ENCODE measurements around the gene RINT1. TPM values are rescaled to one million over a fixed set of nuclear protein-coding genes. Genes with fewer than 3 reads are reported as not detected.

The RINT1 gene
- total and polyA plus RNA-seq, 2 of the 13 experiments (the other 11 are each of a cell fraction or from before 2014, with no cell fraction given): 14.7 to 19.3 TPM

DNA sequence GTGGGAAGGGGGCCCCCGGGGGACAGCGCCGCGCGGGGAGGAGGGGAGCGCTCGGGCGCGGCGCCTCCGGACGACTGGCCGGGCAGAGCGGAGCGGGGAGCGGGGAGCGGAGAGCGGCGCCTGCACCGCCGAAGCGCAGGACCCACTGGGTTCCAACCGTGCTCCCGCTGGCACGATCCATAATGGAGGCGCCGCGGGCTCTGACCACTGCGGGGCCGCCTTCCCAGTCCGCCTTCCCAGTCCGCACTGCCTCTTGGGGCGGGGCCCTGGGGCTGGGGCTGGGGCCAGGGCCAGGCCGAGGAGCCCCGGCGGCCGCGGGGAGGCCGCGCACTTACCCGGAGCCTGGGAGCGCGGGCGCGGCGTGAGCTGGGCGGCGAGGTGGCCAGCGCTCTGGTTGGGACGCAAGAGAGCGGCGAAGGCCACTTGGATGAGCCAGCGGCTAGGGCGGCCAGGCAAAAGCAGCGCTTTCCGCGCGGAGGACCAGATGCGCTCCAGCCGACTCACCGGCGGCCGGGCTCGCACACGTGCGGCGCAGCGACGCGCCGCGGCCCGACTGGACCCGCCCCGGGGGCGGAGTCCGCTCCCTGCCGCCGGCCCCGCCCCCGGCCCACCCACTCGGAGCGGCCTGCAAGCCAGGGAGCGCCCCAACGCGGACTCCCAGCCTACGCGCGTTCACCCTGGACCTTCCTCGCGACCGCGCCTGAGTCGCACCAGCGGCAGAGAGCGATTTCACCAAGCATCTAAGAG lies 10.1 kb upstream of the RINT1 start, which contains the start of gene PUS7 (continued):
- TF ChIP-seq, protein P1, sequence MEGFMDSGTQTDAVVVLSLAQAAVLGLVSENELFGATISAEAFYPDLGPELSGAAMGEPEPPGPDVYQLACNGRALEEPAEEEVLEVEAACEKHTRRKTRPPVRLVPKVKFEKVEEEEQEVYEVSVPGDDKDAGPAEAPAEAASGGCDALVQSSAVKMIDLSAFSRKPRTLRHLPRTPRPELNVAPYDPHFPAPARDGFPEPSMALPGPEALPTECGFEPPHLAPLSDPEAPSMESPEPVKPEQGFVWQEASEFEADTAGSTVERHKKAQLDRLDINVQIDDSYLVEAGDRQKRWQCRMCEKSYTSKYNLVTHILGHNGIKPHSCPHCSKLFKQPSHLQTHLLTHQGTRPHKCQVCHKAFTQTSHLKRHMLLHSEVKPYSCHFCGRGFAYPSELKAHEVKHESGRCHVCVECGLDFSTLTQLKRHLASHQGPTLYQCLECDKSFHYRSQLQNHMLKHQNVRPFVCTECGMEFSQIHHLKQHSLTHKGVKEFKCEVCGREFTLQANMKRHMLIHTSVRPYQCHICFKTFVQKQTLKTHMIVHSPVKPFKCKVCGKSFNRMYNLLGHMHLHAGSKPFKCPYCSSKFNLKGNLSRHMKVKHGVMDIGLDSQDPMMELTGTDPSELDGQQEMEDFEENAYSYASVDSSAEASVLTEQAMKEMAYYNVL (CRISPR knock-in tag; IDR thresholded peaks at IDR 0.05; ENCODE audit: borderline replicate concordance): 0 out of 2 replicates have a peak, but pooled peaks have one; percentile 32
- TF ChIP-seq MIXL1 (CRISPR knock-in tag; IDR thresholded peaks at IDR 0.05): no peak
- no peak for TF ChIP-seq ZNF430 (CRISPR knock-in tag; IDR thresholded peaks at IDR 0.05)
- TF ChIP-seq ZNF564 (CRISPR knock-in tag; IDR thresholded peaks at IDR 0.05): peak; percentile 13; the same call in 1 of the 2 replicates
- no peak for TF ChIP-seq ESRRA (CRISPR knock-in tag; IDR thresholded peaks at IDR 0.05; ENCODE audit: low read depth)
- TF ChIP-seq ZNF644 (CRISPR knock-in tag; IDR thresholded peaks at IDR 0.05; ENCODE audit: low read depth): no peak
- TF ChIP-seq ZNF841 (CRISPR knock-in tag; IDR thresholded peaks at IDR 0.05; ENCODE audit: borderline replicate concordance): no peak
- no peak for TF ChIP-seq STAT5B (CRISPR knock-in tag; IDR thresholded peaks at IDR 0.05)
- no peak; the same call in 1 of the 2 replicates for TF ChIP-seq ZFAT (CRISPR knock-in tag; conservative IDR thresholded peaks at IDR 0.05)
- TF ChIP-seq ZNF589 (CRISPR knock-in tag; conservative IDR thresholded peaks at IDR 0.05): no peak
- TF ChIP-seq PHF21A (CRISPR knock-in tag; IDR thresholded peaks at IDR 0.05): 0 out of 2 replicates have a peak, but pooled peaks have one; percentile 47
- TF ChIP-seq HDAC6 (IDR thresholded peaks at IDR 0.05; ENCODE audit: low read depth, low read length): no peak
- TF ChIP-seq ARNTL (CRISPR knock-in tag; IDR thresholded peaks at IDR 0.05): peak; percentile 63
- TF ChIP-seq ZNF331 (CRISPR knock-in tag; IDR thresholded peaks at IDR 0.05): 0 out of 2 replicates have a peak, but pooled peaks have one; percentile 5
- no peak for TF ChIP-seq SMYD3 (CRISPR knock-in tag; IDR thresholded peaks at IDR 0.05)
- TF ChIP-seq MIER3 (CRISPR knock-in tag; IDR thresholded peaks at IDR 0.05; ENCODE audit: borderline replicate concordance): no peak
- TF ChIP-seq KDM6A (CRISPR knock-in tag; IDR thresholded peaks at IDR 0.05; ENCODE audit: low read depth): no peak
- TF ChIP-seq MBD4 (IDR thresholded peaks at IDR 0.05; ENCODE audit: borderline replicate concordance, low read length): no peak
- TF ChIP-seq, protein P2, sequence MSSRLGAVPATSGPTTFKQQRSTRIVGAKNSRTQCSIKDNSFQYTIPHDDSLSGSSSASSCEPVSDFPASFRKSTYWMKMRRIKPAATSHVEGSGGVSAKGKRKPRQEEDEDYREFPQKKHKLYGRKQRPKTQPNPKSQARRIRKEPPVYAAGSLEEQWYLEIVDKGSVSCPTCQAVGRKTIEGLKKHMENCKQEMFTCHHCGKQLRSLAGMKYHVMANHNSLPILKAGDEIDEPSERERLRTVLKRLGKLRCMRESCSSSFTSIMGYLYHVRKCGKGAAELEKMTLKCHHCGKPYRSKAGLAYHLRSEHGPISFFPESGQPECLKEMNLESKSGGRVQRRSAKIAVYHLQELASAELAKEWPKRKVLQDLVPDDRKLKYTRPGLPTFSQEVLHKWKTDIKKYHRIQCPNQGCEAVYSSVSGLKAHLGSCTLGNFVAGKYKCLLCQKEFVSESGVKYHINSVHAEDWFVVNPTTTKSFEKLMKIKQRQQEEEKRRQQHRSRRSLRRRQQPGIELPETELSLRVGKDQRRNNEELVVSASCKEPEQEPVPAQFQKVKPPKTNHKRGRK (CRISPR knock-in tag; IDR thresholded peaks at IDR 0.05): no peak
- TF ChIP-seq, protein P3, sequence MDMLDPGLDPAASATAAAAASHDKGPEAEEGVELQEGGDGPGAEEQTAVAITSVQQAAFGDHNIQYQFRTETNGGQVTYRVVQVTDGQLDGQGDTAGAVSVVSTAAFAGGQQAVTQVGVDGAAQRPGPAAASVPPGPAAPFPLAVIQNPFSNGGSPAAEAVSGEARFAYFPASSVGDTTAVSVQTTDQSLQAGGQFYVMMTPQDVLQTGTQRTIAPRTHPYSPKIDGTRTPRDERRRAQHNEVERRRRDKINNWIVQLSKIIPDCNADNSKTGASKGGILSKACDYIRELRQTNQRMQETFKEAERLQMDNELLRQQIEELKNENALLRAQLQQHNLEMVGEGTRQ (IDR thresholded peaks at IDR 0.05; ENCODE audit: low read depth, low read length): no peak
- TF ChIP-seq, protein P3 (CRISPR knock-in tag; IDR thresholded peaks at IDR 0.05; ENCODE audit: borderline replicate concordance): no peak
- no peak for TF ChIP-seq XRCC5 (optimal IDR thresholded peaks at IDR 0.05; ENCODE audit: low read length)
- TF ChIP-seq, protein P4, sequence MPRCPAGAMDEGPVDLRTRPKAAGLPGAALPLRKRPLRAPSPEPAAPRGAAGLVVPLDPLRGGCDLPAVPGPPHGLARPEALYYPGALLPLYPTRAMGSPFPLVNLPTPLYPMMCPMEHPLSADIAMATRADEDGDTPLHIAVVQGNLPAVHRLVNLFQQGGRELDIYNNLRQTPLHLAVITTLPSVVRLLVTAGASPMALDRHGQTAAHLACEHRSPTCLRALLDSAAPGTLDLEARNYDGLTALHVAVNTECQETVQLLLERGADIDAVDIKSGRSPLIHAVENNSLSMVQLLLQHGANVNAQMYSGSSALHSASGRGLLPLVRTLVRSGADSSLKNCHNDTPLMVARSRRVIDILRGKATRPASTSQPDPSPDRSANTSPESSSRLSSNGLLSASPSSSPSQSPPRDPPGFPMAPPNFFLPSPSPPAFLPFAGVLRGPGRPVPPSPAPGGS (CRISPR knock-in tag; IDR thresholded peaks at IDR 0.05): 0 out of 2 replicates have a peak, but pooled peaks have one; percentile 55
- TF ChIP-seq ZNF572 (CRISPR knock-in tag; IDR thresholded peaks at IDR 0.05): no peak
- TF ChIP-seq STAG1 (CRISPR knock-in tag; IDR thresholded peaks at IDR 0.05): no peak
